ENCODE results near the gene SLC7A11. TPM values are rescaled to one million over a fixed set of nuclear protein-coding genes. Genes with fewer than 3 reads are reported as not detected.

SLC7A11 gene
- total RNA-seq, 2 donors from 2014 or later: 3.3 to 3.4 TPM

- Histone ChIP-seq H3K27me3 (no peaks in the 10 kb centered on the region), H3K4me1 (no peaks in the 10 kb centered on the region), H3K27ac (no peak overlapping the region), H3K9me3 (no peaks in the 10 kb centered on the region), H3K36me3 (replicated peaks in 1 of 2; ENCODE audit: insufficient read depth in 1 of 2, low read depth in 2 of 2) (no peaks in the 10 kb centered on the region), H3K4me3 (no peak overlapping the region)
- intact Hi-C loops (cut with DNase I): no loop called here
- TF ChIP-seq CTCF (IDR thresholded peaks at IDR 0.05): no peak
- no peak for TF ChIP-seq POLR2A (IDR thresholded peaks at IDR 0.05)
- DNase-seq (no peak), ATAC-seq (no peak)
- 86 to 94% methylated on average over 2 of the region's 2 CpGs for WGBS, 2 donors
Measured at GRCh38 chr4:138158746-138159297, 83.3 kb downstream of the SLC7A11 start.

- no peak for TF ChIP-seq CTCF (IDR thresholded peaks at IDR 0.05)
- TF ChIP-seq POLR2A (IDR thresholded peaks at IDR 0.05): no peak
- DNase-seq (no peak), ATAC-seq (no peak)
- H3K4me1 ChIP-seq: no peaks in the 10 kb centered on the region
- intact Hi-C loops (cut with DNase I): no loop called here
- no peak overlapping the region for H3K27ac ChIP-seq
- no peak overlapping the region for H3K4me3 ChIP-seq
- no peaks in the 10 kb centered on the region for H3K36me3 ChIP-seq (replicated peaks in 1 of 2; ENCODE audit: insufficient read depth in 1 of 2, low read depth in 2 of 2)
- no peaks in the 10 kb centered on the region for H3K9me3 ChIP-seq
- H3K27me3 ChIP-seq: no peaks in the 10 kb centered on the region
Measured at GRCh38 chr4:138140879-138141278, 101.3 kb downstream of the SLC7A11 start.

- no peak for ATAC-seq
- no peak for DNase-seq
- Histone ChIP-seq H3K4me1 (no peaks in the 10 kb centered on the region), H3K9me3 (no peaks in the 10 kb centered on the region), H3K36me3 (replicated peaks in 1 of 2; ENCODE audit: insufficient read depth in 1 of 2, low read depth in 2 of 2) (no peaks in the 10 kb centered on the region), H3K27ac (no peak overlapping the region), H3K4me3 (no peak overlapping the region), H3K27me3 (no peaks in the 10 kb centered on the region)
- whole genome bisulfite sequencing, 2 donors: 80 to 84% methylated on average over 2 of the region's 2 CpGs
- TF ChIP-seq CTCF (IDR thresholded peaks at IDR 0.05) (no peak), POLR2A (IDR thresholded peaks at IDR 0.05) (no peak)
- intact Hi-C loops (cut with DNase I): no loop called here
Measured at GRCh38 chr4:138138774-138139173, 103.4 kb downstream of the SLC7A11 start.

GRCh38 chr4:138135610-138136009, 106.5 kb downstream of the SLC7A11 start:
- Histone ChIP-seq H3K4me1 (no peaks in the 10 kb centered on the region), H3K9me3 (no peaks in the 10 kb centered on the region), H3K27me3 (no peaks in the 10 kb centered on the region), H3K27ac (no peak overlapping the region), H3K4me3 (no peak overlapping the region), H3K36me3 (replicated peaks in 1 of 2; ENCODE audit: insufficient read depth in 1 of 2, low read depth in 2 of 2) (no peaks in the 10 kb centered on the region)
- no peak for TF ChIP-seq CTCF (IDR thresholded peaks at IDR 0.05)
- no peak for TF ChIP-seq POLR2A (IDR thresholded peaks at IDR 0.05)
- WGBS, 2 donors: 40 to 56% methylated on average over 2 of the region's 2 CpGs
- no peak for DNase-seq
- no peak for ATAC-seq
- intact Hi-C loops (cut with DNase I): no loop called here

GRCh38 chr4:138118270-138118669, 123.9 kb downstream of the SLC7A11 start:
- intact Hi-C loops (cut with DNase I): no loop called here
- Histone ChIP-seq H3K4me3 (no peak overlapping the region), H3K36me3 (replicated peaks in 1 of 2; ENCODE audit: insufficient read depth in 1 of 2, low read depth in 2 of 2) (no peaks in the 10 kb centered on the region), H3K27ac (no peak overlapping the region), H3K4me1 (no peaks in the 10 kb centered on the region), H3K9me3 (peaks cover 0 to under 1% (median 0%) of the 10 kb centered on the region in 3 donors), H3K27me3 (no peaks in the 10 kb centered on the region)
- no peak for ATAC-seq
- no peak for TF ChIP-seq CTCF (IDR thresholded peaks at IDR 0.05)
- no peak for TF ChIP-seq POLR2A (IDR thresholded peaks at IDR 0.05)
- no peak for DNase-seq
- WGBS, 2 donors: 59 to 79% methylated on average over 1 of the region's 1 CpG

Measured in body of pancreas (tissue), 4 donors.